ENCODE results near the gene MCOLN1. TPM values are rescaled to one million over a fixed set of nuclear protein-coding genes. Genes with fewer than 3 reads are reported as not detected.
A peak's percentile ranks its signal among the peaks of the same experiment; 100 is the strongest.

MCOLN1 gene
- total RNA-seq, 1 donor from 2014 or later, result 3.6 TPM

DNA sequence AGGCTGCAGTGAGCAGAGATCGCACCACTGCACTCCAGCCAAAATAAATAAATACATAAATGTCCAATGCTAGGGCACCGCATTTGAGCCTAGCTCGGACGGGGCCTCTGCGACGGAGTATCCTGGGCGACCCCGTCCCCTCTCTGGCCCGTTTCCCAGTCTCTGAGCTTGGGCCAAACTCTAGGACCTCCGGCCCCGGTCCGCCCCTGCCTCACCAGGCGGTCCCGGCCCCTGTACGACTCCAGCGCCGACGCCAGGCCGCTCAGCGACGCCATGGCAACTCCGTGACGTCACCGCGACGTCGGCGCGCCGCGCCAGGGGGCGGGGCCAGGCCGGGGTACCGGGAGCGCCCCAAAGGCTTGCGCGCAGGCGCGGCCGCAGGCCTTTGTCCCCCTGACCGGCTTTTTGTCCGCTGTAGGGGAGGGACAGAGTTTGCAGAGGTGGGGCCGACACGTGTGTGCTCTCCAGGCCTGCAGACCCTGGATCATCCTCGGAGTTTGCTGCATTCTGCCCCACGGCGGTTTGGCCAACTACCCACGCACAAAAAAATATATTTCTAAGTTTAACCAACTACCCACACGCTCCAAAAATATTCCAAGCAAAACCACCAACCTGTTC, 33.6 kb upstream of the MCOLN1 start, which contains the start of gene PEX11G:
Gene PEX11G, minus strand, starts transcription at position 300 of the 618 bp plus-strand sequence. Its CDS starts 25 bp downstream, at position 275.
- no peak for TF ChIP-seq CTCF (conservative IDR thresholded peaks at IDR 0.05; ENCODE audit: low read depth, low read length)
- DNase-seq (ENCODE audit: low read depth), result no peak
- H3K4me3 ChIP-seq (ENCODE audit: low read depth, low read length), result peak within 1 kb of the TSS; percentile 75

- no peak for DNase-seq (ENCODE audit: low read depth)
- peak overlapping the region; percentile 75 for H3K4me3 ChIP-seq (ENCODE audit: low read depth, low read length)
- peak; percentile 4 for TF ChIP-seq CTCF (conservative IDR thresholded peaks at IDR 0.05; ENCODE audit: low read depth, low read length)
Observed at GRCh38 chr19:7489609-7490044, 32.8 kb upstream of the MCOLN1 start.

GRCh38 chr19:7492142-7492541, 30.3 kb upstream of the MCOLN1 start:
- no peak overlapping the region for H3K4me3 ChIP-seq (ENCODE audit: low read depth, low read length)
- no peak for TF ChIP-seq CTCF (conservative IDR thresholded peaks at IDR 0.05; ENCODE audit: low read depth, low read length)
- DNase-seq (ENCODE audit: low read depth), result no peak

- no peak for DNase-seq (ENCODE audit: low read depth)
- no peak overlapping the region for H3K4me3 ChIP-seq (ENCODE audit: low read depth, low read length)
- no peak for TF ChIP-seq CTCF (conservative IDR thresholded peaks at IDR 0.05; ENCODE audit: low read depth, low read length)
Observed at GRCh38 chr19:7492558-7492957, 29.9 kb upstream of the MCOLN1 start.

GRCh38 chr19:7494416-7495098, 27.9 kb upstream of the MCOLN1 start:
- TF ChIP-seq CTCF (conservative IDR thresholded peaks at IDR 0.05; ENCODE audit: low read depth, low read length), result peak; percentile 19
- no peak overlapping the region for H3K4me3 ChIP-seq (ENCODE audit: low read depth, low read length)
- no peak for DNase-seq (ENCODE audit: low read depth)

DNA sequence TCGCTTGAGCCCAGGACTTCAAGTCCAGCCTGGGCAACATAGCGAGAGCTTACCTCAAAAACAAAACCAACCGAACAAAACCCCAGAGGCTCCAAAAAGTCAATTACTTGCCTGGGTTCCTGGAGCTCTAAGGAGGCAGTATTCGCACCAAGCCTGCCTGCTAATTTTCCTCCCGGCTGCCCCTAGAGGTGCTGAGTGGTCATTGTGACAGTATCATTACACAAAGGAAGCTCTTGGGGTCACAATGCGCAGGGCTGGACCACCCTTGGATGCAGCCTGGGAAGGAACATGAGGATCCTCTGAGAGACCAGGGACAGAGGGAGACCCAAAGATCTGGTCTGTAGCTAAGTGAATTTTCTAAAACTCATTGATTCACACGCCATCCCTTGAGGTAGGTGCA, 25.1 kb upstream of the MCOLN1 start:
- peak; percentile 47 for TF ChIP-seq CTCF (conservative IDR thresholded peaks at IDR 0.05; ENCODE audit: low read depth, low read length)
- no peak overlapping the region for H3K4me3 ChIP-seq (ENCODE audit: low read depth, low read length)
- no peak for DNase-seq (ENCODE audit: low read depth)
